MM.1S (cell line): ENCODE data around the gene SFXN5.

ENCODE experiments used
- CTCF ChIP-seq: fragments of 300-600 bp; sonication (generic); IDR thresholded peaks from 2 replicates; pipeline ENCODE4 v1.5.1; 2016; ENCODE audit warnings: antibody characterized with exemption, low read length, mixed read lengths
- EZH2phosphoT487 ChIP-seq: fragments of 300-600 bp; sonication (generic); IDR thresholded peaks from 2 replicates; pipeline ENCODE4 v1.6.1; 2018; ENCODE audit warnings: antibody characterized with exemption, low read length

GRCh38 chr2:72895154-72895553 is 176.4 kb downstream of the SFXN5 start:
- TF ChIP-seq CTCF (no peak), EZH2phosphoT487 (no peak)
